ENCODE measurements around the gene OPCML.

DNA sequence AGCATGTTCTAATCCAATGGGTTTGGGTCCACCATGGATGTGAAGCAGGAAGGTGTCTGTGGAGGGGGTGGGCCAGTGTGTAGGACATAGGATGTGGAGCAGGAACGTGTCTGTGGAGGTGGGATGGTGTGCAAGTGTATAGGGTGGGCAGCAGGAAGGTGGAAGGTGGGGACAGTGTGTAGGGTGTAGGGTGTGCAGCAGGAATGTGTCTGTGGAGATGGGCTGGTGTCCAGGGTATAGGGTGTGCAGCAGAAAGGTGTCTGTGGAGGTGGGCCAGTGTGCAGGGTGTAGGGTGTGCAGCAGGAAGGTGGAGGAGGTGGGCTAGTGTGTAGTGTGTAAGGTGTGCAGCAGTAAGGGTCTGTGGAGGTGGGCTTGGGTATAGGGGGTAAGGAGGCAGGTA, 1093.9 kb downstream of the OPCML start:
- TF ChIP-seq, protein P1, sequence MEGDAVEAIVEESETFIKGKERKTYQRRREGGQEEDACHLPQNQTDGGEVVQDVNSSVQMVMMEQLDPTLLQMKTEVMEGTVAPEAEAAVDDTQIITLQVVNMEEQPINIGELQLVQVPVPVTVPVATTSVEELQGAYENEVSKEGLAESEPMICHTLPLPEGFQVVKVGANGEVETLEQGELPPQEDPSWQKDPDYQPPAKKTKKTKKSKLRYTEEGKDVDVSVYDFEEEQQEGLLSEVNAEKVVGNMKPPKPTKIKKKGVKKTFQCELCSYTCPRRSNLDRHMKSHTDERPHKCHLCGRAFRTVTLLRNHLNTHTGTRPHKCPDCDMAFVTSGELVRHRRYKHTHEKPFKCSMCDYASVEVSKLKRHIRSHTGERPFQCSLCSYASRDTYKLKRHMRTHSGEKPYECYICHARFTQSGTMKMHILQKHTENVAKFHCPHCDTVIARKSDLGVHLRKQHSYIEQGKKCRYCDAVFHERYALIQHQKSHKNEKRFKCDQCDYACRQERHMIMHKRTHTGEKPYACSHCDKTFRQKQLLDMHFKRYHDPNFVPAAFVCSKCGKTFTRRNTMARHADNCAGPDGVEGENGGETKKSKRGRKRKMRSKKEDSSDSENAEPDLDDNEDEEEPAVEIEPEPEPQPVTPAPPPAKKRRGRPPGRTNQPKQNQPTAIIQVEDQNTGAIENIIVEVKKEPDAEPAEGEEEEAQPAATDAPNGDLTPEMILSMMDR (IDR thresholded peaks at IDR 0.05; ENCODE audit: low read depth, low read length, poor library complexity, severe bottlenecking): no peak
- TF ChIP-seq EZH2phosphoT487 (IDR thresholded peaks at IDR 0.05; ENCODE audit: borderline replicate concordance, low read length): no peak

All from DOHH2 (cell line).